Measurements from ENCODE around the gene RALGAPB. TPM values are rescaled to one million over a fixed set of nuclear protein-coding genes. Genes with fewer than 3 reads are reported as not detected.

RALGAPB gene
- total and polyA plus RNA-seq, 2 experiments from 2014 or later: 10.2 to 40.4 TPM

DNA sequence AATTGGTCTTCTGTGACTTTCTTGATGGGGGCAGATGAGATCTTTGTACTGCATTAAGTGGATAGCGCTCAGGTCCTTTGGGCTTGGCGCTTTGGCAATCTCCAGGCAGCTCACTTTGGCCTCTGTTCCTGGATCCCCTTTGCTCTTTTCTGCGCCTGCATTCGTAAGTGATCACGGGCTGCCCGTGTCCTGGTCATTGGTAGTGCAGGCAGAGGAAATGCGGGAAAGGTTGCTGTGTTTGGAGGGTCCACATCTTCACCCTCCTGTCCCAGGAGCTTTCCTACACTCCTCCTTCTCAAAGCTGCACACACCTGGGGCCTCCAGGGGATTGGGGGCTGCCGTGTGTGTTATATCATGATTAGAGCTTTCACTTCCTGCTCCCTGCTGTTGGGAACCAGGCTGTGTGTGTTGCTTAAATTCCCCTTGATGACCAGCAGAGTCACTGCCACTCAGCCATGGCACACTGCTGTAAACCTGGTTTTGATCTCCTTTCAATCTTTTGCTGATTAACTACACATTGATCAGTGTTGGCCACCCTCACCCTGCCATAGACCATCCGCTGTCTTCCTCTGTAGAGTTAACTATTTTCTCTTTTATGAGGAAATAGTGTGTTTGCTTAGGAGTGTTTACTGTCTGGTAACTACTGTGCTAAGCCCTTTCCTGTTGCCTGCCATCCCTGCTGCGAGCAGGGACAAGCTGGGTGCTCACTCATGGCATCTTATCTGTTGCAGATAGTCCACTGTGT, 24.5 kb upstream of the RALGAPB start (continued):
- TF ChIP-seq, protein P1, sequence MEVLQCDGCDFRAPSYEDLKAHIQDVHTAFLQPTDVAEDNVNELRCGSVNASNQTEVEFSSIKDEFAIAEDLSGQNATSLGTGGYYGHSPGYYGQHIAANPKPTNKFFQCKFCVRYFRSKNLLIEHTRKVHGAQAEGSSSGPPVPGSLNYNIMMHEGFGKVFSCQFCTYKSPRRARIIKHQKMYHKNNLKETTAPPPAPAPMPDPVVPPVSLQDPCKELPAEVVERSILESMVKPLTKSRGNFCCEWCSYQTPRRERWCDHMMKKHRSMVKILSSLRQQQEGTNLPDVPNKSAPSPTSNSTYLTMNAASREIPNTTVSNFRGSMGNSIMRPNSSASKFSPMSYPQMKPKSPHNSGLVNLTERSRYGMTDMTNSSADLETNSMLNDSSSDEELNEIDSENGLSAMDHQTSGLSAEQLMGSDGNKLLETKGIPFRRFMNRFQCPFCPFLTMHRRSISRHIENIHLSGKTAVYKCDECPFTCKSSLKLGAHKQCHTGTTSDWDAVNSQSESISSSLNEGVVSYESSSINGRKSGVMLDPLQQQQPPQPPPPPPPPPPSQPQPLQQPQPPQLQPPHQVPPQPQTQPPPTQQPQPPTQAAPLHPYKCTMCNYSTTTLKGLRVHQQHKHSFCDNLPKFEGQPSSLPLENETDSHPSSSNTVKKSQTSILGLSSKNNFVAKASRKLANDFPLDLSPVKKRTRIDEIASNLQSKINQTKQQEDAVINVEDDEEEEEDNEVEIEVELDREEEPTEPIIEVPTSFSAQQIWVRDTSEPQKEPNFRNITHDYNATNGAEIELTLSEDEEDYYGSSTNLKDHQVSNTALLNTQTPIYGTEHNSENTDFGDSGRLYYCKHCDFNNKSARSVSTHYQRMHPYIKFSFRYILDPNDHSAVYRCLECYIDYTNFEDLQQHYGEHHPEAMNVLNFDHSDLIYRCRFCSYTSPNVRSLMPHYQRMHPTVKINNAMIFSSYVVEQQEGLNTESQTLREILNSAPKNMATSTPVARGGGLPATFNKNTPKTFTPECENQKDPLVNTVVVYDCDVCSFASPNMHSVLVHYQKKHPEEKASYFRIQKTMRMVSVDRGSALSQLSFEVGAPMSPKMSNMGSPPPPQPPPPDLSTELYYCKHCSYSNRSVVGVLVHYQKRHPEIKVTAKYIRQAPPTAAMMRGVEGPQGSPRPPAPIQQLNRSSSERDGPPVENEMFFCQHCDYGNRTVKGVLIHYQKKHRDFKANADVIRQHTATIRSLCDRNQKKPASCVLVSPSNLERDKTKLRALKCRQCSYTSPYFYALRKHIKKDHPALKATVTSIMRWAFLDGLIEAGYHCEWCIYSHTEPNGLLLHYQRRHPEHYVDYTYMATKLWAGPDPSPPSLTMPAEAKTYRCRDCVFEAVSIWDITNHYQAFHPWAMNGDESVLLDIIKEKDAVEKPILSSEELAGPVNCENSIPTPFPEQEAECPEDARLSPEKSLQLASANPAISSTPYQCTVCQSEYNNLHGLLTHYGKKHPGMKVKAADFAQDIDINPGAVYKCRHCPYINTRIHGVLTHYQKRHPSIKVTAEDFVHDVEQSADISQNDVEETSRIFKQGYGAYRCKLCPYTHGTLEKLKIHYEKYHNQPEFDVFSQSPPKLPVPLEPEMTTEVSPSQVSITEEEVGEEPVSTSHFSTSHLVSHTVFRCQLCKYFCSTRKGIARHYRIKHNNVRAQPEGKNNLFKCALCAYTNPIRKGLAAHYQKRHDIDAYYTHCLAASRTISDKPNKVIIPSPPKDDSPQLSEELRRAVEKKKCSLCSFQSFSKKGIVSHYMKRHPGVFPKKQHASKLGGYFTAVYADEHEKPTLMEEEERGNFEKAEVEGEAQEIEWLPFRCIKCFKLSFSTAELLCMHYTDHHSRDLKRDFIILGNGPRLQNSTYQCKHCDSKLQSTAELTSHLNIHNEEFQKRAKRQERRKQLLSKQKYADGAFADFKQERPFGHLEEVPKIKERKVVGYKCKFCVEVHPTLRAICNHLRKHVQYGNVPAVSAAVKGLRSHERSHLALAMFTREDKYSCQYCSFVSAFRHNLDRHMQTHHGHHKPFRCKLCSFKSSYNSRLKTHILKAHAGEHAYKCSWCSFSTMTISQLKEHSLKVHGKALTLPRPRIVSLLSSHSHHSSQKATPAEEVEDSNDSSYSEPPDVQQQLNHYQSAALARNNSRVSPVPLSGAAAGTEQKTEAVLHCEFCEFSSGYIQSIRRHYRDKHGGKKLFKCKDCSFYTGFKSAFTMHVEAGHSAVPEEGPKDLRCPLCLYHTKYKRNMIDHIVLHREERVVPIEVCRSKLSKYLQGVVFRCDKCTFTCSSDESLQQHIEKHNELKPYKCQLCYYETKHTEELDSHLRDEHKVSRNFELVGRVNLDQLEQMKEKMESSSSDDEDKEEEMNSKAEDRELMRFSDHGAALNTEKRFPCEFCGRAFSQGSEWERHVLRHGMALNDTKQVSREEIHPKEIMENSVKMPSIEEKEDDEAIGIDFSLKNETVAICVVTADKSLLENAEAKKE (CRISPR knock-in tag; IDR thresholded peaks at IDR 0.05): no peak

DNA sequence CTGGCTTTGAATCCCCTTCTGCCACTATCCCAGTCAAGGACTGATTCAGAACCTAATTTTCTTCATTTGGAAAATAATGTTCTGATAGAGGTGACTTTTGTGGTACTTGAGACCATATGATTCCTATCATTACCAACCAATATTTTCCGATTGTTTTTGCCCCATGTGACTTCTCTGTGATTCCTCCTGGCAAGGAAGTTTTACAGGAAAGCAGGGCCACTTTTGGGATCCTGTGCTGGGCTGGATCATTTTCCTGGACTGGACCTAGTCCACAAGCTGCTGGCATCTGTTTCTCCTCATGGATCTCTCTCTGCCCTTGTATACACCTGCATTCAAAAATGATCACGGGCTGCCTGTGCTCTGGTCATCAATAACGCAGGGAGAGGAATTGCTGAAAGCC, 23.6 kb upstream of the RALGAPB start:
- DNase-seq (ENCODE audit: low spot score): no peak
- Histone ChIP-seq H3K27me3 (ENCODE audit: insufficient read depth) (no peaks in the 10 kb centered on the region), H3K4me1 (ENCODE audit: insufficient read depth) (peaks cover 6% of the 10 kb centered on the region), H3K4me3 (no peak overlapping the region), H3K27ac (ENCODE audit: low read depth) (no peak overlapping the region), H3F3A (replicated peaks; ENCODE audit: low read depth) (no peaks in the 10 kb centered on the region), H3K9me2 (ENCODE audit: insufficient read depth) (no peaks in the 10 kb centered on the region), H3K36me3 (ENCODE audit: insufficient read depth) (no peaks in the 10 kb centered on the region), H3K4me2 (no peak overlapping the region), H4K20me1 (replicated peaks; ENCODE audit: insufficient read depth) (no peaks in the 10 kb centered on the region), H2AFZ (no peak overlapping the region), H3K79me2 (replicated peaks; ENCODE audit: insufficient read depth) (0 out of 2 replicates have a peak, but pooled peaks cover 5% of the 10 kb centered on the region)
- Mint-ChIP-seq H3K36me3 (ENCODE audit: low read depth) (peaks cover 30% of the 10 kb centered on the region), H3K9me3 (no peaks in the 10 kb centered on the region), H3K4me1 (peaks cover 12% of the 10 kb centered on the region), H3K4me3 (no peak overlapping the region), H3K27ac (no peak overlapping the region), H3K27me3 (ENCODE audit: insufficient read depth, low read depth, poor library complexity) (peaks cover 10% of the 10 kb centered on the region)
- ATAC-seq: no peak
- TF ChIP-seq STAT1 (IDR thresholded peaks at IDR 0.05; ENCODE audit: unreplicated experiment) (no peak), POLR2AphosphoS5 (IDR thresholded peaks at IDR 0.05; ENCODE audit: low read depth) (no peak), CREB1 (CRISPR knock-in tag; IDR thresholded peaks at IDR 0.05; ENCODE audit: low read depth) (no peak), EZH2 (IDR thresholded peaks at IDR 0.05; ENCODE audit: low read depth, unreplicated experiment) (no peak), ZNF114 (CRISPR knock-in tag; IDR thresholded peaks at IDR 0.05) (no peak), ZNF331 (CRISPR knock-in tag; IDR thresholded peaks at IDR 0.05; ENCODE audit: low read depth) (no peak), EZH2phosphoT487 (IDR thresholded peaks at IDR 0.05; ENCODE audit: unreplicated experiment) (no peak), NANOG (IDR thresholded peaks at IDR 0.05; ENCODE audit: borderline replicate concordance) (no peak)
- TF ChIP-seq, protein P2, sequence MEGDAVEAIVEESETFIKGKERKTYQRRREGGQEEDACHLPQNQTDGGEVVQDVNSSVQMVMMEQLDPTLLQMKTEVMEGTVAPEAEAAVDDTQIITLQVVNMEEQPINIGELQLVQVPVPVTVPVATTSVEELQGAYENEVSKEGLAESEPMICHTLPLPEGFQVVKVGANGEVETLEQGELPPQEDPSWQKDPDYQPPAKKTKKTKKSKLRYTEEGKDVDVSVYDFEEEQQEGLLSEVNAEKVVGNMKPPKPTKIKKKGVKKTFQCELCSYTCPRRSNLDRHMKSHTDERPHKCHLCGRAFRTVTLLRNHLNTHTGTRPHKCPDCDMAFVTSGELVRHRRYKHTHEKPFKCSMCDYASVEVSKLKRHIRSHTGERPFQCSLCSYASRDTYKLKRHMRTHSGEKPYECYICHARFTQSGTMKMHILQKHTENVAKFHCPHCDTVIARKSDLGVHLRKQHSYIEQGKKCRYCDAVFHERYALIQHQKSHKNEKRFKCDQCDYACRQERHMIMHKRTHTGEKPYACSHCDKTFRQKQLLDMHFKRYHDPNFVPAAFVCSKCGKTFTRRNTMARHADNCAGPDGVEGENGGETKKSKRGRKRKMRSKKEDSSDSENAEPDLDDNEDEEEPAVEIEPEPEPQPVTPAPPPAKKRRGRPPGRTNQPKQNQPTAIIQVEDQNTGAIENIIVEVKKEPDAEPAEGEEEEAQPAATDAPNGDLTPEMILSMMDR (conservative IDR thresholded peaks at IDR 0.05; ENCODE audit: low read depth in 2 of 2): no peak
- TF ChIP-seq, protein P3, sequence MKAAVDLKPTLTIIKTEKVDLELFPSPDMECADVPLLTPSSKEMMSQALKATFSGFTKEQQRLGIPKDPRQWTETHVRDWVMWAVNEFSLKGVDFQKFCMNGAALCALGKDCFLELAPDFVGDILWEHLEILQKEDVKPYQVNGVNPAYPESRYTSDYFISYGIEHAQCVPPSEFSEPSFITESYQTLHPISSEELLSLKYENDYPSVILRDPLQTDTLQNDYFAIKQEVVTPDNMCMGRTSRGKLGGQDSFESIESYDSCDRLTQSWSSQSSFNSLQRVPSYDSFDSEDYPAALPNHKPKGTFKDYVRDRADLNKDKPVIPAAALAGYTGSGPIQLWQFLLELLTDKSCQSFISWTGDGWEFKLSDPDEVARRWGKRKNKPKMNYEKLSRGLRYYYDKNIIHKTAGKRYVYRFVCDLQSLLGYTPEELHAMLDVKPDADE (IDR thresholded peaks at IDR 0.05): no peak

All from GM23338 (cell line).